Activated CD8-positive, alpha-beta memory T cell treated with anti-CD3 and anti-CD28 coated beads, Interleukin-2, amount 50 U/mL, for 1 hour (primary cell): ENCODE measurements around the gene WDR33.

Source experiments
- DNase-seq: peaks from one replicate; pipeline ENCODE4 v3.0.0-alpha.2; 2020; ENCODE audit errors: extremely low read depth

WDR33 gene

GRCh38 chr2:127719301-127720218, 91.4 kb downstream of the WDR33 start:
- DNase-seq = no peak

- no peak for DNase-seq
Observed at GRCh38 chr2:127718271-127718670, 92.7 kb downstream of the WDR33 start.

DNA sequence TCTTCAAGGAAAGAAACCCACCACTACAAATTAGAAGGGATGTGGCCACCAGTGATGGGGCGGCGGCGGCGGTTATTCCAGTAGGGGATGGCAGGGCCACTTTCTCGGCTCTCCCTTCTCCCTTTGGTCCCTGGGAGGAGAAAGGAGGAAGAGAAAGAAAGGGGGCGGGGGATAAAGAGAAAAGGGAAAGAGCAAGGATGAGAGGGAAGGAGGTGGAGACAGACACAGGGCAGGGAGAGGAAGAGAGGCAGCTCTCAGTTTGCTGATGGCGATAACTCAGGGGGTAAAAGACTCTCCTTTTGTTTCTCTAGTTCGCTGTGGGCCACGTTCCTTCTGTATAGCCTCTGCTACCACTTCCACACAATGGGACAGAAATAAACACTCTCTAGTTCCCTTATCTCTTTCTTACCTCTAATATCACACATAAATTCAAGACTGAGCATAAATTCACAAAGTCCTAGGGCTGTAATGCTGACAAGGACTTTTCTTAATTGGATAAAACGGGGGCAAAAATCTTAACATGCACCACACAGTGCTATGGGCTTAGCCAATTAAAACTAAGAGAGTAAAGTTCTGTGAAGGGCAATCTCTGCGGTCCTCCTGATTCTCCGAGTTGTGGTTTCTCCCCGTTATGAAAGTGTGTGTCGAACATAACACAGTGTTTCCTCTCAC, 95.1 kb downstream of the WDR33 start:
- DNase-seq = no peak

DNA sequence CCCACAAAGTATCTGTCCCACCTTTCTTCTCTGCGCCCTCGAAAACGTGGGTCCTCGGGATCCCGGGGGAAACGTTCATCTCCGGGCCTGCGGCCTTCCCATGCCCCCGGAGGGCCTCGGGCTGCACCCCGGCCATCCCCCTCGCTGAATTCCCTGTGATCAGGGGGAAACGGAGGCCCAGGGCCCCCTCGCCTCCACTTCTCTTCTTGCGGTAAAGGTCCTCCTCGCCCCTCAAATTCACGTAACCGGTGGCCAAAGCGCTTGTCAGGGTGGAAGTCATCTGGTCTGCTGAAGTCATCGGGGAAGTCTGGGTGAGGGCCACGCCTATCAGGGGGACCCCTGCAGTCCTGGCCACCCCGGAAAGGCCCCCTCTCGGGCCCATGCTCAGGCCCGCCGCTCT, 97.4 kb downstream of the WDR33 start:
- no peak for DNase-seq

DNA sequence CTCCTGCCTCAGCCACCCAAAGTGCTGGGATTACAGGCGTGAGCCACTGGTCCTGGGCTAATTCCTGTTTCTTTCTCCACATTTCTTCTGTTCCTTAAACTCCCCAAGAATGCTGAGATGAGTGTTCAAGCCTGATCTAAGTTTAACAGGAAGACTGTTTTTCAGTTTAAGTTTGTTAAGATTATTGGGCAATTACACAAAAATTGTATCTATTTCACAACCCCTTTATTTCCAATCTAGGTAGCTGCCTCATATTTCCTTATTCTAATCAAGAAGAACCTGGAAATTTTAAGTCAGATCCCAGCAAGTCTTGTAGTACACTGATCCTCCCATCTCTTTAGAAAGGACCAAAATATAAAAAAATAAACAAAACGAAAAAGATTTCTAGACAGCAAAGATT, 98.0 kb downstream of the WDR33 start:
- no peak for DNase-seq

- no peak for DNase-seq
Observed at GRCh38 chr2:127709336-127709735, 101.6 kb downstream of the WDR33 start.

DNA sequence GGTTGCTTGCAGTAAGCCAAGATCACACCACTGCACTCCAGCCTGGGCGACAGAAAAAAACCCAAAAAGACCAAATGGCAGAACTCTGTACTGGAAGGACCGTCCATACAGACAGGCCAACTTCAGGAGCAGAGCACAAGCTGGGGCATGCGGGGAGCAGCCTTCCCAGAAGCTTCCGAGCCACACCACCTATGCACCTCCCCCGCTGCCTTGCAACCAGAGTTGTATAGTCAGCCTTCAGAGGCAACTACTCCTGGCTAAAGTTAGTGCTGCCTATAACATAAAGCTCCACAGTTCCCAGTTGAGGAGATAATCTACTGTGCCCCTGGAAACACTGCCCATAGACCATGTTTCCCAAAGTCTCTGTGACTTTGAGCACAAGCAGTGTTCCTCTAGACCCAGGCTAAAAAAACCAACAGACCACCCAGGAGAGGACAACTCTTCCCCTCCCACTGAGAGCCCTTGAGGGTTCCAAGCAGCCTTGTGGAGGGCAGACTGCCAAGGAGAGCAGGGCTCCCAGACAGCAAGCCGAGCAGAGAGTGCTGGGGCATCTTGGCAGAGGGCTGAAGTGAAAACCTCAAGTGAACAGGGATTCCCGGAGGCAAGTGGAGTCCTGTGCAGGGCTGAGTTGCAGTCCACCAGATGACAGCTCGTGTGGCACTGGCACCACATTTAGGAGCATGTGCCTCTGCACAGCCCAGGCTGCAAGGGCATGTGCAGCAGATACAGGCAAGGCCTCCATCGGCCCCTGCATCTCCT, 102.9 kb downstream of the WDR33 start:
- no peak for DNase-seq

DNA sequence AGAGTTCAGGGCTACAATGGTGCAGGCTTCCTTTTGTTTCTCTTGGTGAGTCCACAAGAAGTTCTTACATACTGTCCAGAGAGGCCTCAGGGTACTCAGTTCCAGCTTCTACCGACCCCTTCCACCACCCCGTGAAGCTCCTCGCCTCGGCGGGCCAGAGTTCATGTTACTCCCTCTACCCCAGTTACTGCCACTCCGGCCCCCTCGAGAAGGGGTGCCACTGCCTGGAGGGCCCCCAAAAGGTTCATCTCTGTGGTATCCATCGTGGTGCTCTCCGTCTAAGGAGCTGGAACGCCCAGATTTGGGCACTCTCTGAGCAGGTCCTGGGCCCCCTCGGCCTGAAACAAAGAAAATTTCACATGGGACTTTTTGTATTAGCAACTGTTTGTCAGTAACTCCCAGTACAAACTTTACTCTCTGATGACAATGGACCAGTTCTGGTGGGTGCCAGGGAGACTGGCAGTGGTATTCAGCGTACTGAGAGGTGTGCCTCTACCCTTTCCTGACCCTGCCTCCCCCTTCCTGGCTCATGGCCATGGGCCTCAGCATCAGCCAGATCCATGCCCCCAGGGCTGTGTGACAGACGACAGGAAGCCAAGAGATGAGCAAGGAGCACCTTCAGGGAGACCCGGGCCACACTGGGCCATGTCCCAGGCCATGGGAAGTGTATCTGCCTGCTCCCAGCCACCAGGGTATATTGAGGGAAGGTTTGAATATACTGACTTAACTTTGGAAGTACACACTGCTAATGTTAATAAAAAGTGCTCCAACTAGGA, 104.6 kb downstream of the WDR33 start:
- DNase-seq = no peak

DNA sequence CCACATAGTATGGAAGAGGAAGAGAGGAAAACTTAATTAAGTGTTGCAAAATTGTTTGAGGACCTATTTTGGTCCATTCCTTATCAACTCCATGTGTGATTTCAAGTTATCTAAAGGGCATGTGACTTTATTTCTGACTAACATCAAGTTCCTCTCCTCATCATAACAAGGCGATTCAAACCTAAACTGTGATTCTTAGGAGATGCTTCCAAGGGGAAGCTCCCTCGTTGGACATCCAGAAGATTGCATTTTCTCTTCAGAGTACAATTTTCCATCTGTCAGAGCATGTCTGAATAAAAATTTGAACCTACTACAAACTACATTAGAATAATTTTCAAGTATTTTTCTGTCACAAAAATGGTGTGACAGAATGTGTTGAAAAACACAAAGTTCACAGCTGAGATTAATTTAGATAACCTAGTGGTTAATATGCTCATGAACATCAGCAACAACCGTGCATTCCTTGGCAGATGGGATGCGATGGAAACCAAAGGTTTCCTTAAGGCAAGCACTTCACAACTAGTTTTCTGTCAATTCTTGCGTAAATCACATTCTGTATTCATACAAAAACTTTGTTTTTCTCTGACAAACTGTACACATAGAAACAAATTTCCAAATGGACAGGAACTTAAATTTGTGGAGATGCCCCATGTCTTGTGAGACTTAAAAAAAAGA, 105.4 kb downstream of the WDR33 start:
- no peak for DNase-seq

- no peak for DNase-seq
Observed at GRCh38 chr2:127704641-127705390, 106.2 kb downstream of the WDR33 start.

DNA sequence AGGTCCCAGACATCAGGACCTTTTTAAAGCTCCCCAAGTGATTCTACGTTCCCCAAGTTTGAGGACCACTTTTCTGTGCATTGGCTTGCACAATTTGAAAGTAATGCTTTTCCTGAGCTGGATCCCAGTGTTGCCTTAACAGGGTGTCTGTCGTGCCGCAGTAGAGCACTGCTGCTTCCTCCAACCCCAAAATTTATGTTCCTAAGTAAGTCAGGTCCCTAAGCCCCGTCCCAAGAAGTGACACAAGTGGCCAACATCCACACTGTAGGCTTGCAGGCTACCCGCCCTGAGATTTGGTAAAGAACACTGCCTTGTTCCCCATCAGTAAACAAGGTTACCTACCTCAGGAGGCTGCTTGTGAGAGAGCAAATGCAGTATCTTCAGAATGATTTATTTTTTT, 107.7 kb downstream of the WDR33 start:
- DNase-seq = no peak

DNA sequence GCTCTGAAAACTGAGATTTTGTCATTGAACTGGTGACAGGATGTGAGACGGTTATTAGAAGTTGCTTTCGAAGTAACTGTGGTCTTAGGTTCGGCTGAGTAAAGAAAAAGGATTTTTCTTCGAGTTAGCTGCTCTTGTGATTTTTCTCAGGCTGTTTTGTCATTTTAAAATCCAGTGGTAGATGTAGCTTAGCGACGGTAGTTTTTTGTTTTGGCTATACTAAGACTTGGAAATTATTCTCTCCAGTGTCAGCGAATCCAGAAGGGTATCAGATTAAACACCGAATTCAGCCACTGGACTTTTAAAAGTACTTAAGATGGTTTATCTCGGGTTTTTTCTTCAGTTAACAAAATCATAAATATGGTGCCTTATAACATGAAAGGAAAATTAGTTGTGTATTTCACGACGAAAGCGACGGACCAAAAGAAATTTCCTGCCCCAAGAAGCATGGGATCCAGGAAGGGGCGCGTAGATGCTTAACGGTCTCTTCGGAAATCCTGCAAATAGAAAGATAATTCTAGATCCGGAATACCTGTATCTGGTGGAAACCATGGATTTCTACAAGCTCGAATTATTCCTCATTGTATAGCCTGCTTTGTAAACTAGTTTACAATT, 108.5 kb downstream of the WDR33 start:
- no peak for DNase-seq

DNA sequence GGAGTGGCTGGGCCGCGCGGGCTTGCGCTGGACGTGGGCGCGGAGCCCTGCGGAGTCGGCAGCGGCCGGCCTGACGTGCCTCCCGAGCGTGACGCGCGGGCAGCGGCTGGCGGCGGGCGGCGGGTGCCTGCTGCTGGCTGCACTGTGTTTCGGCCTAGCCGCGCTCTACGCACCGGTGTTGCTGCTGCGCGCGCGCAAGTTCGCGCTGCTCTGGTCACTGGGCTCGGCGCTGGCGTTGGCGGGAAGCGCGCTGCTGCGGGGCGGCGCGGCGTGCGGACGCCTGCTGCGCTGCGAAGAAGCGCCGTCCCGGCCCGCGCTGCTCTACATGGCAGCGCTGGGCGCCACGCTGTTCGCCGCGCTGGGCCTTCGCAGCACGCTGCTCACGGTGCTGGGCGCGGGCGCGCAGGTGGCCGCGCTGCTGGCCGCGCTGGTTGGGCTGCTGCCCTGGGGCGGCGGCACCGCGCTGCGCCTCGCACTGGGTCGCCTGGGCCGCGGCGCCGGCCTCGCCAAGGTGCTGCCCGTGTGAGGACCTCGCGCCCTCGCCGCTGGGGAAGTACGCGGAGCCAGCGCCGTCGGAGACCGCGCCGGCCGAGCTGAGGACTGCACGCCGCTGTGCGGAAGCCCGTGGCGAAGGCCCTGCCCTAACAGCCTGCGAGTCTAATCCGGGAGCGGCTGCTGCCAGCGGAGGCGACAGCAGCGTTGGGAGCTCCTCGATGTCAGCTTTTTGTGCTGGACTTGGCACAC, 109.1 kb downstream of the WDR33 start:
- DNase-seq = peak; percentile 44

DNA sequence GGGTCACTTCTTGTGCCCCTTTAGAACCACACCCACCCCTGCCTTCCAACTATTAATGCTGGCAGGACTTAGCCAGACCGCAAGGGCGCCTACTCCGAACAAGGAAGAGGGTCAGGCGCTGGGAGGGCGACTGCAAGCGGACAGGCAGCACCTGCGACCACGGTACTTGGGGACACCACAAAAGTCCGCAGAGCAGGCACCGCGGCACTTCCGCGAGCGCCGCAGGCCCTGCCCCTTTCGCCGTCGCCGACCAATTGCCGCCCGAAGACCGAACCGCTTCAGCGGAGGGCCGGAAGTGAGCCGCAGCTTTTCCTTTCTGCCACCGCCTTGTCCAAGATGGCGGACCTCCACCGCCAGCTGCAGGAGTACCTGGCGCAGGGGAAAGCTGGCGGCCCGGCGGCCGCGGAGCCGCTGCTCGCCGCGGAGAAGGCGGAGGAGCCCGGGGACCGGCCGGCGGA, 109.7 kb downstream of the WDR33 start, which contains the start of gene SFT2D3:
SFT2D3 (plus strand) TSS at position 305 of the 458 bp plus-strand sequence; CDS start at position 337, 32 bp downstream.
- peak; percentile 74 for DNase-seq

GRCh38 chr2:127700527-127701192, 110.3 kb downstream of the WDR33 start:
- DNase-seq = no peak

GRCh38 chr2:127698553-127699355, 112.2 kb downstream of the WDR33 start:
- no peak for DNase-seq

- DNase-seq = no peak
Observed at GRCh38 chr2:127697482-127698180, 113.3 kb downstream of the WDR33 start.
